IPS DF 4.7 (cell line): ENCODE data around the gene FSCB.
"Not testable (repeated sequence)": the region's sequence is repeated elsewhere in the genome, so short reads cannot be mapped to it uniquely, and the experiment has no call there.

Experiments used
- DNase-seq: peaks from one replicate; pipeline ENCODE4 v3.0.0-alpha.2; 2013; ENCODE audit warnings: low spot score; ENCODE audit errors: extremely low read depth

The FSCB gene, protein sequence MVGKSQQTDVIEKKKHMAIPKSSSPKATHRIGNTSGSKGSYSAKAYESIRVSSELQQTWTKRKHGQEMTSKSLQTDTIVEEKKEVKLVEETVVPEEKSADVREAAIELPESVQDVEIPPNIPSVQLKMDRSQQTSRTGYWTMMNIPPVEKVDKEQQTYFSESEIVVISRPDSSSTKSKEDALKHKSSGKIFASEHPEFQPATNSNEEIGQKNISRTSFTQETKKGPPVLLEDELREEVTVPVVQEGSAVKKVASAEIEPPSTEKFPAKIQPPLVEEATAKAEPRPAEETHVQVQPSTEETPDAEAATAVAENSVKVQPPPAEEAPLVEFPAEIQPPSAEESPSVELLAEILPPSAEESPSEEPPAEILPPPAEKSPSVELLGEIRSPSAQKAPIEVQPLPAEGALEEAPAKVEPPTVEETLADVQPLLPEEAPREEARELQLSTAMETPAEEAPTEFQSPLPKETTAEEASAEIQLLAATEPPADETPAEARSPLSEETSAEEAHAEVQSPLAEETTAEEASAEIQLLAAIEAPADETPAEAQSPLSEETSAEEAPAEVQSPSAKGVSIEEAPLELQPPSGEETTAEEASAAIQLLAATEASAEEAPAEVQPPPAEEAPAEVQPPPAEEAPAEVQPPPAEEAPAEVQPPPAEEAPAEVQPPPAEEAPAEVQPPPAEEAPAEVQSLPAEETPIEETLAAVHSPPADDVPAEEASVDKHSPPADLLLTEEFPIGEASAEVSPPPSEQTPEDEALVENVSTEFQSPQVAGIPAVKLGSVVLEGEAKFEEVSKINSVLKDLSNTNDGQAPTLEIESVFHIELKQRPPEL

DNA sequence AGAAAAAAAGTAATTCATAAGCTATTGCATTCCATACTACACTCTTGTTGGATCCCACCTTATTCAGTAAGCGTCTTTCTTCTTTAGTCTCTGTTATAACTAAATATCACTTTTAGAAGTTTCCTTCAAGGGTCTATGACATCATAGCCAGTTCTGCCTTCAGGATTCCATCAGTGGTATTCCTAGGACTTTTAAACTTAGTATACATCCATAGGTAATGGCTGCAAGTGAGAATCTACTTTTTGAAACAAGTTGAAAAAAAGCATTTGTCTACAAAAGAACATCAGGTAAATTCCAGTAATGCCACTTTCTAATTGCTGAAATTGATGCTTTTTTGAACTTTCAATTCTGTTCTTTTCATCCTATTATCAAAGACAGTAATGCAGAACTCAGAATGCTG, at the start of gene FSCB:
Gene FSCB (minus strand): TSS at position 101 of the 400 bp plus-strand sequence. CDS start 296 bp downstream, outside the sequence.
- no peak for DNase-seq

DNA sequence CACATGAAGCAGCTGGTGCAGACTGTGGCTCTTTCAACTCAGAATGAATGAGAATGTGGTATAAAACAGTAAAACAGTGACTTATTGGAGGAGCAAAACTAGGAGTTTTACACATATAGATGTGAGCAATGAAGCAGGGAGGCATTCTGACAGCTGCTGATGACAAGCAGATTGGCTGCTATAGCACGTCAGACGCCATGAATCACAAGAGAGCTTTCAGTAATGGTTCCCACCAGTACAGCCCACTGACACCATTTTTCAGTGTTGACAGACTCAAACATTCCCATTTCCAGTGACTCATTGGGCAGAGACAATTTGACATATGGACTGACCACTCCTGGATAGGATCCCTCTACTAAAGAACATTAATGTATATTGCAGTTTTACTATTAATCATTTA, 24.6 kb upstream of the FSCB start:
- DNase-seq = no peak

DNA sequence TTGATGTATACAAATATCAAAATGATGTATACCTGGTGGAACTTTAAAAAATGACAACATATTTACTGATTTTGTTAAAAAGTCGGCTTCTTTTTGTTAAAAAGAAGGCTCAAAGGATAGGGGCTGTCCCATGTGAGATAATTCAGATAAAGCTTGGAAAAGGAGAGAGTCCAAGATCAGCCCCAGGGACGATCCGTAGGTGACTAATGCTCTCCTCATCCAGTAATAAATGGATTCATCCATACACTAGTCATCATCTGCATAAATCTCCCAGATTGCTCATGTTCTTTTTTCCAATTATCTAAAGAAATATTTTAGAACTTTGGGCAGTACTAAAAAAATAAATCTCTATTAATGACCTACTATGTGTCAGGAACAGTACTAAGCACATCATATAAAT, 23.4 kb upstream of the FSCB start:
- no peak for DNase-seq

DNA sequence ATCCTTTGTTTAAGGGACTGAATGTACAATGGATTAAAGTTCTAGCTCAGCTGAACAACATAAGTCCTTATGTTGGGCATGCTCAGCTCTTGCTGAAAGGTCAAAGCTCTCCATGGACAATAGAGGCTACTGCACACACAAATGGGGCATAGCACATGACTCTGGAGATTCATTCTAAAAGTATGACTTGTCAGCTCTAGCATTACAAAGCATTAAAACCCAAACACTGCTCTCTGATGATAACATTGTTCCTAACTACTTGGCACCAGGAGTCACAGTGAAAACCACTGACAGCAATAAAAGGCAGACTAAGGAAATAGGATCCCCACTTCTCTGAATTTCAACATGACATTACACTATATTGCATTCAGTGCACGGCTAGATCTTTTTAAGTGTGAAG, 21.9 kb upstream of the FSCB start:
- no peak for DNase-seq

DNA sequence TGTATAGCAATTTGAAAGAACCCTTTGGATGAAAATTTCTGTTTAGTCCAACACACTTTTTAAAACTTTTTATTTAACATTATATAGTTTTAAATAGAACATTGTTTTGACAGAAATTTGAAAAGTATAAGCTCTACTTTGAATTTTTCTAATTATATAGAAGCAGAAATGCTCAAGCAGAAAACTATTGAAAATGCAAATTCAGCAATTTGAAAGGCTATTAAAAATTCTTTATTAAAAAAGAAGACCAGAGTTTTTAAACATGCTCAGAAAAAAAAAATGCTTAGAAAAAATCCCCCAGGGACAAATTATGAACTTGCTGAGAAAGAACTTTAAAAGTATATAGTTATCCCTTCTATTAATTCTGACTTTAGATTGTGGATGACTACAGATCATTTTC, 21.1 kb upstream of the FSCB start:
- DNase-seq = no peak

DNA sequence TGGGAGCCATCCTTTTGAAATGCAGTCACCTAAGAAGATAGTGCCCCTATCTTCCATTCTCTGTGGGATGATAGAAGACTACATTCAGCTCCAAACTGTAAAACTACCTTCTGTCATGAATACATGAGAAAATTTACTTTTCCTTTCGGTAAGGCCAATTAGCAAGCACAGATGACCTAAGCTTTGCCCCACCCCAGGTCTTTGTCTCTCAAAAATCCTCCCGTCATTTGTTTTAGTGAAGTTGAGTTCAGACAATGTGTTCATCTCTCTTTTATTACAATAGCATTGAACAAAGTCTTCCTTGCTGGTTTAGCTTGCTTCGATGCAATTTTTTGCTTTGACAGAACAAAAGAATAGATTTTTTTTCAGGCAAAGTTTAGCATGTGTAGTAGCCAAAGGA, 18.2 kb upstream of the FSCB start:
- DNase-seq = no peak

DNA sequence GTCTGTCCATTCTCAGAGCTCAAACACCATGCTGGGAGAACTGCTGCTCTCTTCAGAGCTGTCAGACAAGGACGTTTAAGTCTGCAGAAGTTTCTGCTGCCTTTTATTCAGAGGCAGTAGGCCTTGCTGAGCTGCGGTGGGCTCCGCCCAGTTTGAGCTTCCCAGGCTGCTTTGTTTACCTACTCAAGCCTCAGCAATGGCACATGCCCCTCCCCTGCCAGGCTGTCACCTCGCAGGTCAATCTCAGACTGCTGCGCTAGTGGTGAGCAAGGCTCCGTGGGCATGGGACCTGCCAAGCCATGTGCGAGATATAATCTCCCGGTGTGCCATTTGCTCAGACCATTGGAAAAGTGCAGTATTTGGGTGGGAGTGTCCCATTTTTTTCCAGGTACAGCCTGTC, 8.6 kb upstream of the FSCB start:
- DNase-seq = not testable (repeated sequence)

DNA sequence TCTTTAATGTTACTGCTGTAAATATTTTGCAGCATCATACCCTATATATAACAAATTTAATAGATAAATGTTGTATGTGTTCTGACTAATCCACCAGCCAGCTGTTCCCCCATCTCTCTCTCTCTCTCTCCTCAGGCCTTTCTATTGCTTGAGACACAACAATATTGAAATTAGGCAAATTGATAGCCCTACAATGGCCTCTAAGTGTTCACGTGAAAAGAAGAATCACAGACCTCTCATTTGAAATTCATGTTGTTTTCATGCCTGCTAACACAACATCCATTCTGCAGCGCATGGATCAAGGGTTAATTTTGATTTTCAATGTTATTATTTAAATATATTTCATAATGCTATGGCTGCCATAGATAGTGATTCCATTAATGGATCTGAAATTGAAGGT, 1.8 kb upstream of the FSCB start:
- no peak for DNase-seq

DNA sequence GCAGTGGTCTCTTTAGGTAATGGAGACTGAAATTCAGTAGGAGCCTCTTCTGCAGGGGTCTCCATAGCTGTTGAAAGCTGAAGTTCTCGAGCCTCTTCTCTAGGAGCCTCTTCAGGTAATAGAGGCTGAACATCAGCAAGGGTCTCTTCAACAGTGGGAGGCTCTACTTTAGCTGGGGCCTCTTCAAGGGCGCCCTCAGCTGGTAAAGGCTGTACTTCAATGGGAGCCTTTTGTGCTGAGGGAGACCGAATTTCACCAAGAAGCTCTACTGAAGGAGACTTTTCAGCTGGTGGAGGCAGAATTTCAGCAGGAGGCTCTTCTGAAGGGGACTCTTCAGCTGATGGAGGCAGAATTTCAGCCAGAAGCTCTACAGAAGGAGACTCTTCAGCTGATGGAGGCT, 1.5 kb downstream of the FSCB start:
- DNase-seq = no peak

DNA sequence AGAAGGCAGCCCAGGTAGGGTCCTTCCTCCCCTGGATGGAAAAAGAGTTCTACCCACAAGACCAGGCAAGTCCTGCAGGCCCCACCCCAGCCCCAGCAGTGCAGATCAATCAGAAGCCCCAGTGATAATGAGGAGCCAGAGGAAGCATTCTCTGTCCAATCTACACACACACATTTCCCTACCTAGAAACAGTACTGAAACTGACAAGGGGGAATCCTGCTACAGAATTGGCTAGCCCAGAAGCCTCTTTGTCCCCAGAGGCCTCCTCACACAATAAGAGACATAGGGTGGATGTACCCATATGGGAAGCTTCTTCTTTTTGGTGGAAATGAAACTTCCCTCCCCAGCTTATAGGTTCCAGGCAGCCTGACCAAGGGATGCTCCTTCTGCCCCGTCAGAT, 9.9 kb downstream of the FSCB start:
- no peak for DNase-seq

DNA sequence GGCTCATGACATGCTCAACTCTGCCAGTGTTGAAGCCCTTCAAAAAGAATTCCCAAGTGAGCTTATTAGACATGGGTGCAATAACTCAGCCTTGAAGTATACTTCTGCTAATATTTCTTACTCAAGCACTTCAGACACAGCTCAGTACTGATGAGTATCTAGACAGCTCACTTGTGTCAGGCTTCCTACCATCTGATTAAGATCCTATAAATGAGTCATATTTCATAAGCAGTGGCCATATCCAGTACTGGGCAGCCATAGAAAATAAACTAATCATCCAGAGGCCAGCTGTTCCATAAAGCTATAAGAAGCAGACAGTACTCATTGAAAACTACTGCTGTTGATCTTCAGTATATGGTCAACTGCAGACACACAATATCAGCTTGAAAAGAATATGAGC, 12.9 kb downstream of the FSCB start:
- no peak for DNase-seq

DNA sequence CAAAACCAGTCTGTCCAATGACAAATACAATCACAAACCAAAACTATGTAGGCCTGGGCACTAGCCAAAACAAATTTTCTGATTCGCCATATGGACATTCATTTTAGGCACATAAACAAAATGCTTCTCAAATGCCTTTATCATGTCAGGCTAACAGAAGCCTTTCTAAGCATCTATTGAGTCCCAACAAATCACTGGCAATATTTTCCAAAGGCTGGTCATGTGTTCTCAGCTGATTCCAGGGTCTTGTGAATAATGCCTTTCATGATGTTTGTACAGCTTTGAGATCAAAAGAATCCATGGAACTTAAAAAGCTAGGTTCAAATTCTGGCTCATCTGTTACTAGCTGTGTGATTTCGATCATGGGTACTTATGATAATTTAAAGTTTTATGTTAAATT, 16.1 kb downstream of the FSCB start:
- DNase-seq = no peak

DNA sequence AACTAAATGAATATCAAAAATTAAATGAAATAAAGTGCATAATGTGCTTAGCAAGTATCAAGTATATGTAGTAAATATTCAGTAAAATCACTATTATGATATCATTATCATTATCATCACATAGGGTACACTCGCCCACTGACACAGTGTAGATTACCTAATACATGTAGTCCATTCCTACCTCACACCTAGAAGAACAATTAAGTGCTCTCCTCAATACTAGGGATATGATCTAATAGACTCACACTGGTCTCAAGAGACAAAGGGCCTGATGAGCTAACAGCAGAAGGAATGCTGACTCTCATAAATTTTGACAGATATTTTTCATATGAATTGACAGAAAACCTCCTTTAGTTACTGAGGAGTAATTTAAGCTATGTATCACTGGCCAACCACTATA, 29.1 kb downstream of the FSCB start:
- no peak for DNase-seq

DNA sequence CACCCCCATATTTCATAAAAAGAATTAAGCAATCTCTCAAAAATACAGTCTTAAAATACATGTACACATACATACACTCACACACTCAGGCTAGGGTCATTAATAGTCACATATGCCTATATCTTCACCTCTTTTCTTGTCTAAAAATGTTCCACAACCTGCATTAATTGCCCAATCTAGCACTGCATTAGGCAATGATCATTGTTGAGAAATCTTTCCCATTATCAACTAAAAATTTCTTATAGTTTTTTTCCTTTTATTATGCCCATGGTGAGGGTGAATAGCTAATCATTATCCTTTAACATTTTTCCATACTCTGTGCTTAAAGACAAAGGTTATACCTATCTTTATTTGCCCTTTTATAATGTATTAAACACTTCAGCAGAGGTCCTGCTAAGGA, 38.3 kb downstream of the FSCB start:
- DNase-seq = no peak

DNA sequence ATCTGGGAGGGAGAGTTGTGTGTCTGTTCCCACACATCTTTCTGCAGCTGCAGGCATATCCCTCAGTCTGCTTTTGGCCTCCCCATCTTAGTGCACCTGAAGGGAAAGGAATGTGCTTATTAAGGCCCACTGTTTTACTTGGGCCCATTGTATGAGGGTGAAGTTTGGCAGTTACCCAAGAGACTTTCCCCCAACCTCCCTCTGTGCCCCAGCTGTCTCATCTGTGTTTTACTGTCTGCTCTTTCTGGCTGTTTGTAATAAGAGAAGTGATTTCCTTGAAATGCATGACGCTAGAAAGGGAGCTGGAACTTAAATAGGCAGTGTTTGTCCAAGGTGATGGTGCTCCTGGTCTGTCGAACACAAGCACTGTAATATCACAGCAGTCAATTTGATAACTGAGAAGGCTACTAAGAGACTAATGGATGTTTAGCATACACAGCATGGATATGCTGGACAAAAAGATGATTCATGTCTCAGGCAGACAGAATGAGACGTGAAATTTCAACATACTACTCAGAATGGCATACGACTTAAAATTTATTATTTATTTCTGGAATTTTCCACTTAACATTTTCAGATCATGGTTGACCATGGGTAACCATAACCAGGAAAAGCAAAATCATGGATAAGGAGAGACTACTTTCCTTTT, 43.6 kb downstream of the FSCB start:
- no peak for DNase-seq

DNA sequence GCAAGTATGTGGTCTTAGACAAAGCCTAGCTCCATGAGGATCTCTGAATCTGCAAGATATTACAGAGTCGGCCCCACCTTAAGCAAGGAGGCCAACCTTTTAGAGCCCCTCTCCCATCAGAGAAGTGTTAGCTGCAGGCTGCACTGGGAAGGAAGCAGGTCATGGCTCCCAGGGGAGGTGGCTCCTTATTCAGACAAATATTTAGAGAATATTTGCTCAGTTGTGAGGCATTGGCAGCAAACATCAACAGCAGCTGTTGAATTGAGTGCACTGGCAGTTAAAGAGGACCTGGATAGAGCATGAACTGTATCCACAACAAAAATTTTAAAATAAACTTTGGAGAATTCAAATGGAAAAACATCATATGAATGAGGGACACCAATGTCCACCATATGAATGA, 44.7 kb downstream of the FSCB start:
- no peak for DNase-seq

DNA sequence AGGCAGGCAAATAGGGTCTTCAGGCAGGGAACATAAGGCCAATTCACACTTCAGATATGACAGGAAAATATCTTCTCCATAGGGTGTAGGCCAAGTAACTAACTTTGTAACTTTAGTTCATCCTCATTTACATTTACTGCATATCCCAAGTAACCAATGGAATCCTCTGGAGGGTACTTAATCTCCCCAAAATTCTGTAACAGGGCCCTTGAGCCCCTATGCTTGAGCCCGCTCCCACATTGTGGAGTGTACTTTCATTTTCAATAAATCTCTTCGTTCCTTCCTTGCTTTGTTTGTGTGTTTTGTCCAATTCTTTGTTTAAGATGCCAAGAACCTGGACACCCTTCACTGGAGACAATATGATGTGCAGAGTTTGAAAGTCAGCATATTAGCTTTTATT, 45.3 kb downstream of the FSCB start:
- no peak for DNase-seq
